Endothelial cell of umbilical vein (primary cell): ENCODE measurements around the gene TRMT1. TPM values are rescaled to one million over a fixed set of nuclear protein-coding genes. Genes with fewer than 3 reads are reported as not detected.

Source experiments
- BruUV-seq: library from RNA; stranded (reverse); fragments of 400-500 nt; replicated peaks from 2 replicates; lab custom pipeline; 2021; lab: Mats Ljungman, UMichigan
- CTCF ChIA-PET: fragments of 300-600, 350-600 bp; sonication (Branson Sonifier 250); formaldehyde crosslinking; loops from one replicate; lab custom pipeline; 2021; ENCODE audit warnings: antibody characterized with exemption, inconsistent platforms; lab: Charles Lee
- POLR2A ChIA-PET: fragments of 300-600, 350-600 bp; sonication (Branson Sonifier 250); formaldehyde crosslinking; loops from one replicate; lab custom pipeline; 2021; ENCODE audit warnings: antibody characterized with exemption, inconsistent platforms; lab: Charles Lee
- DNase-seq: peaks from one replicate; pipeline ENCODE4 v3.0.0-alpha.2; 2011; ENCODE audit warnings: low read depth, low spot score
- FAIRE-seq: peaks from 2 replicates; lab custom pipeline; 2011; peaks lifted over from hg19 to GRCh38; lab: Jason Lieb, UNC
- H2AFZ ChIP-seq: 2 replicates; pipeline ENCODE4 v1.6.0; 2012; ENCODE audit warnings: low read depth, low read length, control low read depth, inconsistent platforms
- H3K27ac ChIP-seq: 2 replicates; pipeline ENCODE4 v1.5.1; 2011; ENCODE audit warnings: low read depth, mild to moderate bottlenecking, control low read depth, low read length, moderate library complexity; ENCODE audit not compliant: insufficient read depth
- H3K27me3 ChIP-seq, 2 experiments: 2 replicates each; pipeline versions ENCODE4 v1.6.0 to v1.6.1; 2011; ENCODE audit warnings: low read length in 2 of 2, mixed read lengths in 1 of 2; ENCODE audit not compliant: control insufficient read depth in 2 of 2, insufficient read depth in 2 of 2
- H3K36me3 ChIP-seq, 2 experiments: 2 replicates in 1 of 2; 3 replicates in 1 of 2; pipeline ENCODE4 v1.5.1; 2011; ENCODE audit warnings: low read length in 2 of 2, mild to moderate bottlenecking in 1 of 2, moderate library complexity in 1 of 2; ENCODE audit not compliant: control insufficient read depth in 2 of 2, insufficient read depth in 2 of 2; ENCODE audit errors: extremely low read depth in 1 of 2
- H3K4me1 ChIP-seq: 3 replicates; pipeline ENCODE4 v1.5.1; 2011; ENCODE audit warnings: mild to moderate bottlenecking, low read length; ENCODE audit not compliant: control insufficient read depth, insufficient read depth; ENCODE audit errors: extremely low read depth
- H3K4me2 ChIP-seq: 2 replicates; pipeline ENCODE4 v1.6.1; 2011; ENCODE audit warnings: low read length, control low read depth, mixed read lengths; ENCODE audit not compliant: insufficient read depth
- H3K4me3 ChIP-seq, 3 experiments: fragments of 200-600 bp in 1 of 3; sonication (generic), shearing (Covaris generic) in 1 of 3; replicated peaks in 1 of 3; 2 replicates each; pipeline ENCODE4 v1.5.1; 2011 to 2016; ENCODE audit warnings: control low read depth in 3 of 3, low read length in 3 of 3, mild to moderate bottlenecking in 2 of 3, inconsistent platforms in 1 of 3, low read depth in 1 of 3, moderate library complexity in 1 of 3; ENCODE audit not compliant: insufficient read depth in 1 of 3
- H3K79me2 ChIP-seq: 2 replicates; pipeline ENCODE4 v1.6.0; 2012; ENCODE audit warnings: low read length, inconsistent platforms; ENCODE audit not compliant: control insufficient read depth, insufficient read depth
- H3K9ac ChIP-seq: replicated peaks from 2 replicates; pipeline ENCODE3; 2011; ENCODE audit warnings: low read length, control low read depth; ENCODE audit not compliant: insufficient read depth; ENCODE audit errors: extremely low read depth
- H3K9me1 ChIP-seq: replicated peaks from 3 replicates; pipeline ENCODE4 v1.6.0; 2011; ENCODE audit warnings: mild to moderate bottlenecking, low read length; ENCODE audit not compliant: control insufficient read depth, insufficient read depth; ENCODE audit errors: extremely low read depth
- H3K9me3 ChIP-seq: replicated peaks from 2 replicates; pipeline ENCODE4 v1.5.1; 2012; ENCODE audit warnings: low read length, inconsistent platforms; ENCODE audit not compliant: control insufficient read depth, insufficient read depth
- H4K20me1 ChIP-seq: replicated peaks from 2 replicates; pipeline ENCODE3; 2011; ENCODE audit warnings: mild to moderate bottlenecking, low read length; ENCODE audit not compliant: control insufficient read depth, insufficient read depth; ENCODE audit errors: extremely low read depth
- CTCF ChIP-seq, 2 donors: IDR thresholded peaks; 1 replicate in 1 of 2; 2 replicates in 1 of 2; pipeline ENCODE4 v1.5.1; 2011; ENCODE audit warnings: low read length in 2 of 2, mild to moderate bottlenecking in 2 of 2, moderate library complexity in 2 of 2, control low read depth in 1 of 2, inconsistent platforms in 1 of 2, low read depth in 1 of 2; ENCODE audit not compliant: insufficient read depth in 1 of 2; ENCODE audit errors: extremely low read depth in 1 of 2
- EZH2 ChIP-seq: IDR thresholded peaks from 2 replicates; pipeline ENCODE4 v1.6.1; 2012; ENCODE audit warnings: borderline replicate concordance, low read depth, mild to moderate bottlenecking, moderate library complexity, low read length, inconsistent platforms; ENCODE audit not compliant: severe bottlenecking
- FOS ChIP-seq: IDR thresholded peaks from 2 replicates; pipeline ENCODE4 v1.6.1; 2011; ENCODE audit warnings: mild to moderate bottlenecking, low read length, moderate library complexity, borderline replicate concordance; ENCODE audit not compliant: insufficient read depth
- GATA2 ChIP-seq: IDR thresholded peaks from 2 replicates; pipeline ENCODE4 v1.7.0; 2011; ENCODE audit warnings: low read depth, mild to moderate bottlenecking, moderate library complexity, mixed read lengths, low read length; ENCODE audit not compliant: insufficient read length, insufficient read depth
- JUN ChIP-seq: IDR thresholded peaks from 2 replicates; pipeline ENCODE4 v1.6.1; 2011; ENCODE audit warnings: borderline replicate concordance, low read depth; ENCODE audit not compliant: insufficient read length, insufficient read depth
- MAX ChIP-seq: IDR thresholded peaks from 2 replicates; pipeline ENCODE4 v1.6.1; 2011; ENCODE audit not compliant: insufficient read depth, insufficient read length
- MYC ChIP-seq: IDR thresholded peaks from one replicate; pipeline ENCODE4 v1.6.1; 2011; ENCODE audit warnings: mild to moderate bottlenecking, low read depth, low read length
- POLR2A ChIP-seq: IDR thresholded peaks from 2 replicates; pipeline ENCODE4 v1.6.1; 2012; ENCODE audit warnings: low read depth, mild to moderate bottlenecking, control low read depth, low read length
- POLR2AphosphoS5 ChIP-seq: IDR thresholded peaks from 2 replicates; pipeline ENCODE4 v1.6.1; 2012; ENCODE audit warnings: low read depth, mild to moderate bottlenecking, control low read depth, low read length, moderate library complexity; ENCODE audit not compliant: insufficient read depth
- dilution Hi-C: fragments of 300-500 bp; cut with MboI; formaldehyde crosslinking; loops from one replicate; pipeline ENCODE4 v1.15.0; 2019; ENCODE audit warnings: low sequenced_read_pairs; ENCODE audit not compliant: extremely low pct_ligation_motif_present
- intact Hi-C: fragments of 100-400 bp; cut with micrococcal nuclease; formaldehyde crosslinking; loops from one replicate; pipeline ENCODE4 v1.10.0; 2022
- polyA plus RNA-seq, 4 experiments: library from polyadenylated mRNA; depleted of rRNA in 3 of 4; stranded (reverse) in 3 of 4; unstranded in 1 of 4; fragments of >200 nt; gene quantifications; 2 replicates each; pipeline versions ENCODE4 v1.2.1 to v1.2.3, GENCODE V29; 2011 to 2012; ENCODE audit warnings: missing spikeins in 1 of 4
- total RNA-seq: library from RNA; stranded (reverse); gene quantifications from 2 replicates; pipeline ENCODE4 v1.2.3, GENCODE V29; 2021

Gene TRMT1
- total and polyA plus RNA-seq, 2 donors (not counting 3 experiments of a cell fraction or from before 2014, with no cell fraction given): 46.3 to 53.0 TPM

GRCh38 chr19:13057744-13058143, 58.8 kb downstream of the TRMT1 start:
- no peaks in the 10 kb centered on the region for H3K36me3 ChIP-seq
- no peak overlapping the region for H3K4me3 ChIP-seq
- dilution Hi-C loops (no loop called here), intact Hi-C loops (loop anchor here (1.0 kb wide), 1 partner anchor 74 kb away; no protein-coding TSS in a partner anchor)
- no peak overlapping the region for H3K9ac ChIP-seq
- H3K9me1 ChIP-seq: no peaks in the 10 kb centered on the region
- H3K27ac ChIP-seq: no peak overlapping the region
- peaks cover 58% of the 10 kb centered on the region for H3K4me1 ChIP-seq
- ChIA-PET CTCF (interaction anchor here (1.5 to 15.7 kb wide), 5 partner anchors 16 to 92 kb away, joined by 5 to 463 read pairs (median 65); no protein-coding TSS in a partner anchor), POLR2A (no interaction called here)
- DNase-seq (peak; percentile 44), FAIRE-seq (no peak)
- no peaks in the 10 kb centered on the region for H4K20me1 ChIP-seq
- H3K79me2 ChIP-seq: no peaks in the 10 kb centered on the region
- no peak for TF ChIP-seq MAX
- no TSS peak for BruUV-seq
- H2AFZ ChIP-seq: no peak overlapping the region
- no peaks in the 10 kb centered on the region for H3K9me3 ChIP-seq
- no peaks in the 10 kb centered on the region for H3K27me3 ChIP-seq
- H3K4me2 ChIP-seq: no peak overlapping the region

DNA sequence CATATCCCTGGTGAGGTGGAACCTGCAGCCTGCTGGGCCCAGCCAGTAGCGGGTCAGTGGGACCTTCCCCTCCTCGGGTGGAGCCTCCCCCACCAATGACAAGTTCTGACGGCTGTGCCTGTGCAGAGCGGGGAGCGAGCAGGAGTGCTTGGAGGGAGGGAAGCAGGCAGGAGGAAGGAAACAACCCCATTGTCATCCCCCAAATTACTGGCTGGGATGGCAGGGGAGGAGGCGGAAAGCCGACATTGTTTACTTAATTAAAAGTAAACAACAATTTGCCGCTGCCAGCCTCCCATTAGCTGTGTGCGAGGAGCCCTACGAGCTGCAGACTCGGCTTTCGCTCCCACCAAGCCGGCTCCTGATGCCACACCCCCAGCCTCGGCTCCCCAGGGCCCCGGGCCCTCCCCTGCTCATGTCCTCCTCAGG, 59.4 kb downstream of the TRMT1 start:
- ChIA-PET CTCF (interaction anchor here (1.5 to 15.7 kb wide), 5 partner anchors 15 to 92 kb away, joined by 5 to 463 read pairs (median 65); no protein-coding TSS in a partner anchor), POLR2A (no interaction called here)
- Histone ChIP-seq H3K27ac (no peak overlapping the region), H3K79me2 (no peaks in the 10 kb centered on the region), H3K9ac (no peak overlapping the region), H3K36me3 (no peaks in the 10 kb centered on the region), H3K9me1 (no peaks in the 10 kb centered on the region), H3K4me1 (peaks cover 64% of the 10 kb centered on the region), H4K20me1 (no peaks in the 10 kb centered on the region), H2AFZ (no peak overlapping the region), H3K4me2 (no peak overlapping the region), H3K4me3 (no peak overlapping the region), H3K9me3 (no peaks in the 10 kb centered on the region), H3K27me3 (no peaks in the 10 kb centered on the region)
- intact Hi-C loops (loop anchor here (1.0 kb wide), 1 partner anchor 74 kb away; no protein-coding TSS in a partner anchor), dilution Hi-C loops (no loop called here)
- FAIRE-seq (peak; percentile 71), DNase-seq (peak; percentile 17)
- BruUV-seq: no TSS peak
- no peak for TF ChIP-seq MAX
- no peak for TF ChIP-seq POLR2A
- no peak for TF ChIP-seq GATA2
- no peak for TF ChIP-seq JUN
- TF ChIP-seq MYC: no peak
- TF ChIP-seq FOS: no peak
- TF ChIP-seq CTCF (IDR thresholded peaks at IDR 0.05; ENCODE audit: extremely low read depth in 1 of 2, insufficient read depth in 1 of 2, low read depth in 1 of 2, low read length in 2 of 2): no peak
- TF ChIP-seq POLR2AphosphoS5: no peak
- TF ChIP-seq EZH2: no peak
